ENCODE measurements around the gene HPSE2.

Gene HPSE2

DNA sequence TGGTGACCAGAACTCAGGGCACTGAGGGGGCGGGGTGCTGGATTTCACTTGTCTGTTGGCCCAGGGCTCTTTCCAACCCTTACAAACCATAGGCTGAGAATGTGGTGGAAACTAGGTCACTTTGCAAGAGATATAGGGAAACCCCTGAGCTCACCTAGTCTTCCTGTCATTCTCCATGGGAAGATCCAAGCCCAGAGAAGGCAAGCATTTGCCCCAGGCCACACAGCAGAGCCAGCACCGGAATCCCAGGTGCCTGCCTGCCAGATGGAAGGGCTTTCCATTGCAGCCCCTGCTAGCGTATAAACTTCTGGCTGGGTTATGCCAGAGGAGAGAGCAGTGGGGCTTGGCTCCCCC lies 821.1 kb downstream of the HPSE2 start:
- peak overlapping the region; percentile 61 for H3K4me3 ChIP-seq (ENCODE audit: low read depth, low read length)
- TF ChIP-seq, protein P1, sequence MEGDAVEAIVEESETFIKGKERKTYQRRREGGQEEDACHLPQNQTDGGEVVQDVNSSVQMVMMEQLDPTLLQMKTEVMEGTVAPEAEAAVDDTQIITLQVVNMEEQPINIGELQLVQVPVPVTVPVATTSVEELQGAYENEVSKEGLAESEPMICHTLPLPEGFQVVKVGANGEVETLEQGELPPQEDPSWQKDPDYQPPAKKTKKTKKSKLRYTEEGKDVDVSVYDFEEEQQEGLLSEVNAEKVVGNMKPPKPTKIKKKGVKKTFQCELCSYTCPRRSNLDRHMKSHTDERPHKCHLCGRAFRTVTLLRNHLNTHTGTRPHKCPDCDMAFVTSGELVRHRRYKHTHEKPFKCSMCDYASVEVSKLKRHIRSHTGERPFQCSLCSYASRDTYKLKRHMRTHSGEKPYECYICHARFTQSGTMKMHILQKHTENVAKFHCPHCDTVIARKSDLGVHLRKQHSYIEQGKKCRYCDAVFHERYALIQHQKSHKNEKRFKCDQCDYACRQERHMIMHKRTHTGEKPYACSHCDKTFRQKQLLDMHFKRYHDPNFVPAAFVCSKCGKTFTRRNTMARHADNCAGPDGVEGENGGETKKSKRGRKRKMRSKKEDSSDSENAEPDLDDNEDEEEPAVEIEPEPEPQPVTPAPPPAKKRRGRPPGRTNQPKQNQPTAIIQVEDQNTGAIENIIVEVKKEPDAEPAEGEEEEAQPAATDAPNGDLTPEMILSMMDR (IDR thresholded peaks at IDR 0.05; ENCODE audit: control insufficient read depth, extremely low read depth, insufficient read depth), result no peak
- DNase-seq (ENCODE audit: low read depth), result no peak

DNA sequence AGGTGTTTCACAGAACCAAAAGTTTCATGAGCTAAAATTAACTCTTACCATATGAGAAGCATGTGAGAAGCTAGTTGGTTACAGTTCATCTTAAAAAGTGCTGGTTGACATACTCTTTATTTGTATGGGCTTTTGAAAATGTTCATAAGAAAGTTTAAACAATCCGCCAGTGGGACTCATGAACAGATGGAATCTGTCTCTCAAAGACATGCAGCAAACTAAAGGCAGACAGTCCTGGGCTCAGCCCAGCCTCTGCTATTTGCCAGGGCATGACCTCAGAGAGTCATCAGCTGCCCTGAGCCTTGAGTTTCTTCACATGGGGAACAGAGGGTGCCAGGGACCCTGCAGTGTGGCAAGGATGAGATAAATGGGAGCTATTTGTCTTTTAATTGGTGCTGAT lies 823.9 kb downstream of the HPSE2 start:
- no peak overlapping the region for H3K4me3 ChIP-seq (ENCODE audit: low read depth, low read length)
- no peak for DNase-seq (ENCODE audit: low read depth)
- TF ChIP-seq, protein P1 (IDR thresholded peaks at IDR 0.05; ENCODE audit: control insufficient read depth, extremely low read depth, insufficient read depth), result no peak

DNA sequence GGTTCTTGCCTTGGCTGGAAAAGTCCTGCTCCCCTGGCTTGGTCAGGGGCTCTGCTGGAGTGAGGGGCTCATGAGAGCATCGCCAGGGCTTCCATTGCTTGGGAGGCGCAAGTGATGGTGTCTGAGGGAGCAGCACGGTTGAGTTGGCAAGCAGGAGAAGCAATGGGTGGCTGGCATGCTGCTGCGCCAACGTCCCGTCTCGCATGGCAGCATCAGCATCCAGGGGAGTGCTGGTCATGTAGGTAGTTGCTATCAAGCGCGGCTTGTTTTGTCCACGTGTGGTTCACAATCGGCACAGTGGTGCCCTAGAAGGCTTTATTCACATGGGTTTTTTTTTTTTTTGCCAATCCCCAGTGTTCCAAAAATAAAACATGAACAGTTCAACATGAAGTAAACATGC lies 824.5 kb downstream of the HPSE2 start:
- H3K4me3 ChIP-seq (ENCODE audit: low read depth, low read length), result no peak overlapping the region
- TF ChIP-seq, protein P1 (IDR thresholded peaks at IDR 0.05; ENCODE audit: control insufficient read depth, extremely low read depth, insufficient read depth), result no peak
- no peak for DNase-seq (ENCODE audit: low read depth)

DNA sequence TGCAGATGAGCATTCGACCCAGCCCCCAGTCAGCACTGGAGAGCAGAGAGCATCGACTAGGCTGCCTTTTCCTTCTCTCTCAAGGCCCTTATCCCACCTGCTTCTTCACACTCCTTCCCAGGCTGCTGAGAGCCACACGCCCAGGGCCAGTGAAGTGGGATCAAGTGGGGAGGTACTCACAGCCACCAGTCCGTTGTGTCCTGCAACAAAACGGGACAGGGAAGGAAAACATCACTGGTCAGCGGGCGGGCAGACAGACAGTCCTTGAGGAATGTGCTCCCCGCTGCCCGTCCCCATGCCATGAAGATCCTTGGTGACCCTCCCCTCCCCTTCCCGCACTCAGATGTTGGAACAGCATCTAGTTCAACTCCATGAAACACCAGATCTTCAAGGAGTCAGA lies 824.9 kb downstream of the HPSE2 start:
- no peak for DNase-seq (ENCODE audit: low read depth)
- TF ChIP-seq, protein P1 (IDR thresholded peaks at IDR 0.05; ENCODE audit: control insufficient read depth, extremely low read depth, insufficient read depth), result no peak
- no peak overlapping the region for H3K4me3 ChIP-seq (ENCODE audit: low read depth, low read length)

DNA sequence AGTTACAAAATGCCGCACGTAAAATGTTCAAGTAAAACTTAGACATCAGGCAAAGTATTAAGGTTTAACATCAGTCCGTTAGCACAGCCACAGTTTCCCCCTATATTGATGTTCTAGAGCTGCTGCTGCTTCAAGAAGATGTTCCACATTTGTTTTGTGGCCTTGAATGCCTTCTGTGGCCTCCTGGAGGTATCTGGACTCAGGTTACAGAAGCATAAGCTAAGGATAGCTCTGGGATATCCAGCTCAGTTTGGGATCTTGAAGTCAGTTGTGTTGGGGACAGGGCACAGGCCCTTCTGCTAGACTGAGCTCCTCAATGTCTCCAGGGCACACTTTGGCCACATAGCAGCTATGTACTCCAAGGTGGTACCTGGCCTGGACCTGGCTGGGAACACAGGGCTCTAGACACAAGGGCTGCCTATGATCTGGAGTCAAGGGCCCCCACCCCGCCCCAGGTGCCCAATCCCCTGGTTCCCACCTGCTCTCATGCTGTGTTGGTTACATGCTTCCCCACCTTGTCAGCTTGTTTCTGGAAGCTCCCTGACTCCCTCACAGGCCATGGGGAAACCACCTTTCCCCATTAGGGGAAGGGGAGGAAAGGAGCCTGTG lies 825.4 kb downstream of the HPSE2 start:
- TF ChIP-seq, protein P1 (IDR thresholded peaks at IDR 0.05; ENCODE audit: control insufficient read depth, extremely low read depth, insufficient read depth), result no peak
- no peak overlapping the region for H3K4me3 ChIP-seq (ENCODE audit: low read depth, low read length)
- no peak for DNase-seq (ENCODE audit: low read depth)

DNA sequence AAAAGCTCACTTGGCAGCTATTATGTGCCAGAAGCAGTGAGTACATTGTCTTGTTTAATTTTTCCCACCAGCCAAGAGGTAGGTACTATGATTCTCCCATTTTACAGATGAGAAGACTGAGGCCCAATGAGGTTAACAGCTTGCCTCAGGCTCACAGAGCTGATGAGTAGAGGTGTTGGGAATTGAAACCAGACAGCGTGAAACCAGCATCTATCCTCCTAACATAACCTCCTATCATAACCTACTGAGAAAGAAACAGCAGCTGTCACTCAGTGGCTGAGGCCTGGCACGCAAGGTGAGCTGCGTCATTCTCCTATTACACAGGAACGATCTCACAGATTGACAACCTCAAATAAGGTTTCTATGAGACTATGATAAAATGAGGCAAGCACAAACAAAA lies 826.9 kb downstream of the HPSE2 start:
- no peak for DNase-seq (ENCODE audit: low read depth)
- H3K4me3 ChIP-seq (ENCODE audit: low read depth, low read length), result no peak overlapping the region
- TF ChIP-seq, protein P1 (IDR thresholded peaks at IDR 0.05; ENCODE audit: control insufficient read depth, extremely low read depth, insufficient read depth), result no peak

DNA sequence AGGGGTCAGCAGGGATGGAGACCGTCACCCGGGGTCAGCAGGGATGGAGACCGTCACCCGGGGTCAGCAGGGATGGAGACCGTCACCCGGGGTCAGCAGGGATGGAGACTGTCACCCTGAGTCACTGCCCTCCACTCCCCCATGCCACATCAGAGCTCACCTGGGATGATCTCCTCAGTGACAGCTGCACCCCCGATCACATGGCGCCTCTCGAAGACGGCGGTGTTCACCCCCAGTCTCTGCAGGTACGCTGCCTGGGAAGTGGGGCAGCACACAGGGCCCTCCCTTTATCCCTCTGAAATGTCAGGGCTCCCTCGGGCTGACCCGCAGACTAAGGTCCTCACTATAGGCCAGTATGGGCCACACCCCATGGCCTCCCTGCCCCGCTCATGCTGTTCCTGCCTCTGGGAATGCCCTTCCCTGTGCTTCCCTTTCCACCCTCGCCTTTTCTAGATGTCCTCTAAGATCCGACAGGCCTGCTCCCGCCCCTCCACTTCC lies 827.9 kb downstream of the HPSE2 start:
- no peak overlapping the region for H3K4me3 ChIP-seq (ENCODE audit: low read depth, low read length)
- DNase-seq (ENCODE audit: low read depth), result no peak

More for the DNA sequence above, 827.9 kb downstream of the HPSE2 start:
- TF ChIP-seq, protein P1 (IDR thresholded peaks at IDR 0.05; ENCODE audit: control insufficient read depth, extremely low read depth, insufficient read depth), result no peak
